Bronchial epithelial cell (primary cell): Measurements from ENCODE around the gene RHBDL1. TPM values are rescaled to one million over a fixed set of nuclear protein-coding genes. Genes with fewer than 3 reads are reported as not detected.

Experiments used
- DNase-seq: peaks from one replicate; pipeline ENCODE4 v3.0.0-alpha.2; 2010; ENCODE audit warnings: low read depth
- FAIRE-seq: peaks from 2 replicates; lab custom pipeline; 2011; peaks lifted over from hg19 to GRCh38; lab: Jason Lieb, UNC
- H3K27me3 ChIP-seq: 2 replicates; pipeline ENCODE4 v1.5.1; 2011; ENCODE audit warnings: low read length; ENCODE audit not compliant: control insufficient read depth, insufficient read depth
- H3K36me3 ChIP-seq: 2 replicates; pipeline ENCODE4 v1.5.1; 2011; ENCODE audit warnings: low read length; ENCODE audit not compliant: control insufficient read depth, insufficient read depth
- H3K4me3 ChIP-seq: 2 replicates; pipeline ENCODE4 v1.5.1; 2011; ENCODE audit warnings: mild to moderate bottlenecking, low read depth, low read length, control low read depth
- total RNA-seq: library from RNA; depleted of rRNA; stranded (reverse); fragments of >200 nt; gene quantifications from 2 replicates; pipeline ENCODE4 v1.2.1, GENCODE V29; 2014
- TF ChIP-seq, protein P1 (sequence below): IDR thresholded peaks from 2 replicates; pipeline ENCODE4 v1.5.1; 2011; ENCODE audit warnings: mild to moderate bottlenecking, moderate library complexity, low read length, control low read depth, inconsistent platforms; ENCODE audit not compliant: insufficient read depth, severe bottlenecking

Gene RHBDL1
- total RNA-seq, 1 donor from 2014 or later: 14.0 TPM

DNA sequence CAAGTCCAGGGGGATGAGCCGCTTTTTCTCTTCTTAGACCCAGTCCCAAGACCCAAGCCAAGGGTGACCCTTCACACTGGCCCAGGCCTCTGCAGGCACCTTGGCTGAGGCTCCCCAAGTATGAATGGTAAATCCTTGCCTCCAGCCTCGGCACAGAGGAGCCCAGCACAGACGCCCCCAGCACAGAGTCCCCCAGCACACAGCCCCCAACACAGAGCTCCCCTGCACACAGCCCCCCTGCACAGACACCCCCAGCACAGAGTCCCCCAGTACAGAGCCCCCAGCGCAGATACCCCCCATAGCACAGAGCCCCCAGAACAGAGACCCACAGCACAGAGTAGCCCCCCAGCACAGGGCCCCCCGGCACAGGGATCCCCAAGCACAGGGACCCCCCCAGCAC lies 34.9 kb upstream of the RHBDL1 start:
- TF ChIP-seq, protein P1, sequence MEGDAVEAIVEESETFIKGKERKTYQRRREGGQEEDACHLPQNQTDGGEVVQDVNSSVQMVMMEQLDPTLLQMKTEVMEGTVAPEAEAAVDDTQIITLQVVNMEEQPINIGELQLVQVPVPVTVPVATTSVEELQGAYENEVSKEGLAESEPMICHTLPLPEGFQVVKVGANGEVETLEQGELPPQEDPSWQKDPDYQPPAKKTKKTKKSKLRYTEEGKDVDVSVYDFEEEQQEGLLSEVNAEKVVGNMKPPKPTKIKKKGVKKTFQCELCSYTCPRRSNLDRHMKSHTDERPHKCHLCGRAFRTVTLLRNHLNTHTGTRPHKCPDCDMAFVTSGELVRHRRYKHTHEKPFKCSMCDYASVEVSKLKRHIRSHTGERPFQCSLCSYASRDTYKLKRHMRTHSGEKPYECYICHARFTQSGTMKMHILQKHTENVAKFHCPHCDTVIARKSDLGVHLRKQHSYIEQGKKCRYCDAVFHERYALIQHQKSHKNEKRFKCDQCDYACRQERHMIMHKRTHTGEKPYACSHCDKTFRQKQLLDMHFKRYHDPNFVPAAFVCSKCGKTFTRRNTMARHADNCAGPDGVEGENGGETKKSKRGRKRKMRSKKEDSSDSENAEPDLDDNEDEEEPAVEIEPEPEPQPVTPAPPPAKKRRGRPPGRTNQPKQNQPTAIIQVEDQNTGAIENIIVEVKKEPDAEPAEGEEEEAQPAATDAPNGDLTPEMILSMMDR: no peak
- no peaks in the 10 kb centered on the region for H3K36me3 ChIP-seq
- no peaks in the 10 kb centered on the region for H3K27me3 ChIP-seq
- FAIRE-seq (no peak), DNase-seq (no peak)
- H3K4me3 ChIP-seq: no peak overlapping the region

DNA sequence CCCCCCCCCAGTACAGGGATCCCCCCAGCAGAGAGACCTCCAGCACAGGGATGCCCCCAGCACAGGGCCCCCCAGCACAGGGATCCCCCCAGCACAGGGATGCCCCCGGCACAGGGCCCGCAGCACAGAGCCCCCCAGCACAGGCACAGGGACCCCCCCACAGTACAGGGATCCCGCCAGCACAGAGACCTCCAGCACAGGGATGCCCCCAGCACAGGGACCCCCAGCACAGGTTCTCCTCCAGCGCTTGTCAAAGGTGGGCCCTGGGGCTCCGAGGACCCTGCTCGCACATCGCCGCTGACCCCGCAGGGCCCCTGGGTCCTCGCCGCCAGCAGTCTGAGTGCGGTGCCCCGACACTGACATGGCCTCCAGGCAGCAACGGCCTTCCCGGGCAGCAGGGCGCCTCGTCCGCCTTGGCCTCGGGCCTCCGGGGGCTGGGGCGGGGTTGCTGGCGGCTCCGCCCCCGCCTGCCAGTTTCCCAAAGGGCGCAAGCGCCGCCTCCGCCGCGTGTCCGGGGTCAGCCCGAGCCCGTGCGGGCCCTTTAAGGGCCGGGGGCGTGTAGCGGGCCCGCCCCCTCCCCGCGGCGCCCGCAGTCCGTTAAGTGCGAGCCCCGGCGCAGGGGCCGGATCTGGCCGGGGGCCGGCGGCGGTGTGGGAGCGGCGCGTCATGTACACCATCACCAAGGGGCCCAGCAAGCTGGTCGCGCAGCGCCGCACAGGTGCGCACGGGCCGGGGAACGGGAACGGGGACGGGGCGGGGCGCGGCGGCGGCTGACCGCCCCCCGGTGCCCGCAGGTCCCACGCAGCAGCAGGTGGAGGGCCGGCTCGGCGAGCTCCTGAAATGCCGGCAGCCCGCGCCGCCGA lies 33.9 kb upstream of the RHBDL1 start, which contains the start of gene MCRIP2:
Gene MCRIP2 (plus strand): TSS at position 503 of the 863 bp plus-strand sequence. CDS start 164 bp downstream, at position 667.
- no peaks in the 10 kb centered on the region for H3K27me3 ChIP-seq
- no peaks in the 10 kb centered on the region for H3K36me3 ChIP-seq
- DNase-seq (peak; percentile 27), FAIRE-seq (no peak)
- H3K4me3 ChIP-seq: peak within 1 kb of the TSS; percentile 58
- TF ChIP-seq, protein P1: no peak

DNA sequence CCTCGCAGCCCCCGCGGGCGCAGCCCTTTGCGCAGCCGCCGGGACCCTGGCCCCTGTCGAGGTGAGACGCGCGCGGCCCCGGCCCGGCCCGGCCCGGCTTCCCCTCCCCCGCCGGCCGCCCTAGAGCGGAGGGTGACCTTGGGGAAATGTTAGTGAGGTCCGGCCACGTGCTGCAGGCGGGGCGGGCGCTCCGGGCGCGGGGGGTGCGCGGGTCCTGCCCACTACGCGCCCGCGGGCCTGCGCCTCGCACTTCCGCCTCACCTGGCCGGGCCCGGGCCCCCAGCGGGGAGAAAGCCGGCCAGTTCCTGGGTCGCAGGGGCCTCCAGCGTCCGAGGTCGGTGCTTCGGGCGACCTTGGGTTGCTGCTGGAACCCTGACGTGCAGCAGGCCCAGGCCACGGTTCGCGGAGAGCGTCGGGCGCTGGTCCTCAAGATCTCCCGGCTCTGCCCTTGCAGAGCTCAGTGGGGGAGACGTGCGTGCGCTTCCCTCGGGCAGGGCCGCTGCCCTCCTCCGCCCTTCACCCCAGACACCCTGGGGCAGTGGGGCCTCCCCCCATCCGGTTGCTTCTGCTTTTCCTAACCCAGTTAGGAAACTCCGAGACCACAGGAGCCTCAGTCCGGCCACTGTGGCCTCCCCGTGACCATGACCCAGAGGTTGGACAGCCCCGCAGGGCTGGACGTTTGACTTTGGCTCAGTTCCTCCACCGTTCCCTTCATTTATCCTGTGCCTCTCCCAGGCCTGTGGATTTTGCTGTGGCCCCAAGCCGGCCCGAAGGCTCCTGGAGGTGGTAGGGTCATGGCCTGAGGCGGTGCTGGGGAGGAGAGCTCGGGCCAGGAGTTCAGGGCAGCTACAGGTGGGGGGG lies 33.1 kb upstream of the RHBDL1 start:
- TF ChIP-seq, protein P1: no peak
- DNase-seq (no peak), FAIRE-seq (no peak)
- H3K36me3 ChIP-seq: peaks cover under 1% of the 10 kb centered on the region
- peak overlapping the region; percentile 58 for H3K4me3 ChIP-seq
- no peaks in the 10 kb centered on the region for H3K27me3 ChIP-seq

DNA sequence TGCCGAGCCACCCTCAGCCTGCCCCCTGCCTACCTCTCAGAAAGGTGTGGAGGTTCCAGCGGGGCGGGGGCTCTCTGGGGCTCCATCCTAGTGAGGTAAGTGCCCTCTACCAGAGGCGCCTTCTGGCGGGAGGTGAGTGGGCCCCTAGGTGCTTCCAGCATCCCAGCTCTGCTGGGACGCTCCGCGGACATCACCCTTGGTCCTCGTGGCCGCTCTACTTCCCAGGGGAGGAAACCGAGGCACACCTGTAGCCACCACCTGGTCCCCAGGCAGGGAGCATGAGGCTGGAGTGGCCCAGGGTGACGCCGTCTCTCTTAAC lies 32.5 kb upstream of the RHBDL1 start:
- Histone ChIP-seq H3K4me3 (peak overlapping the region; percentile 58), H3K27me3 (no peaks in the 10 kb centered on the region), H3K36me3 (peaks cover 2% of the 10 kb centered on the region)
- TF ChIP-seq, protein P1: no peak
- DNase-seq (no peak), FAIRE-seq (no peak)

DNA sequence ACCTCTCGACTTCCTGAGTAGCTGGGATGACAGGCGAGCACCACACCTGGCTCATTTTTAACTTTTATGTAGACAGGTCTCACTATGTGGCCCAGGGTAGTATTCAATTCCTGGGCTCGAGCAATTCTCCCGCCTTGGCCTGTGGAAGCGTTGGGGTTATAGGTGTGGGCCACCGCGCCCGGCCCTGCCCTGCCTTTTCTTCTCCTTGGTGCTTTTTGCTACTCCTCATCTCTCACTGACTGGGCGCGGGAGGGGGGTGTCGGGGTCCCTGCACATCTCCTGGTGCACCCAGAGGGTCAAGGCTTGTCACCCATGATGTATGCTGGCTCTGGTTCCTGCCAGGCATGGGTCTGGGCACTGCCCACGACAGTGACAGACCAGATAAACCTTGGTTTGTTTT lies 30.9 kb upstream of the RHBDL1 start:
- Histone ChIP-seq H3K27me3 (no peaks in the 10 kb centered on the region), H3K36me3 (peaks cover 2% of the 10 kb centered on the region), H3K4me3 (no peak overlapping the region)
- TF ChIP-seq, protein P1: no peak
- DNase-seq: no peak
- no peak for FAIRE-seq
